SU-DHL-6 (cell line): ENCODE data around the gene CX3CL1.

ENCODE experiments used
- H2AFZ ChIP-seq: fragments of 200-600 bp; sonication (generic); 2 replicates; pipeline ENCODE4 v1.6.1; 2014; ENCODE audit warnings: low read depth, mild to moderate bottlenecking, moderate library complexity, mixed read lengths, antibody characterized with exemption, low read length; ENCODE audit not compliant: severe bottlenecking
- H3F3A ChIP-seq: fragments of 200-600 bp; shearing (Covaris generic); 2 replicates; pipeline ENCODE4 v1.6.0; 2016; ENCODE audit warnings: antibody characterized with exemption, mild to moderate bottlenecking; ENCODE audit not compliant: insufficient read depth
- H3K27ac ChIP-seq: fragments of 200-600 bp; sonication (generic); 2 replicates; pipeline ENCODE4 v1.5.1; 2016; ENCODE audit warnings: low read depth, mild to moderate bottlenecking, low read length, moderate library complexity, mixed read lengths
- H3K27me3 ChIP-seq: fragments of 200-600 bp; sonication (generic), shearing (Covaris generic); 2 replicates; pipeline ENCODE4 v1.6.0; 2014; ENCODE audit warnings: mild to moderate bottlenecking, low read length
- H3K36me3 ChIP-seq: fragments of 200-600 bp; sonication (generic); 2 replicates; pipeline ENCODE4 v1.6.1; 2014; ENCODE audit warnings: mild to moderate bottlenecking, low read length, mixed read lengths
- H3K4me2 ChIP-seq: fragments of 300-600, 200-600 bp; shearing (Covaris generic), sonication (generic); 2 replicates; pipeline ENCODE4 v1.6.0; 2014; ENCODE audit warnings: low read length, low read depth, mild to moderate bottlenecking; ENCODE audit not compliant: poor library complexity, severe bottlenecking
- H3K4me3 ChIP-seq: fragments of 200-600 bp; sonication (generic); 2 replicates; pipeline ENCODE4 v1.5.1; 2014; ENCODE audit warnings: antibody characterized with exemption, low read length, mild to moderate bottlenecking, mixed read lengths; ENCODE audit not compliant: insufficient read depth, poor library complexity, severe bottlenecking
- H3K79me2 ChIP-seq: fragments of 200-600 bp; sonication (generic); 2 replicates; pipeline ENCODE4 v1.6.1; 2014; ENCODE audit warnings: mild to moderate bottlenecking, low read length, moderate library complexity; ENCODE audit not compliant: insufficient read depth
- H3K9ac ChIP-seq: fragments of 200-600 bp; sonication (generic); 2 replicates; pipeline ENCODE4 v1.7.0; 2014; ENCODE audit warnings: mild to moderate bottlenecking, low read length
- H3K9me2 ChIP-seq: fragments of 200-600 bp; sonication (generic); replicated peaks from 2 replicates; pipeline ENCODE4 v1.6.1; 2014; ENCODE audit warnings: low read length; ENCODE audit not compliant: insufficient read depth
- H3K9me3 ChIP-seq: fragments of 200-600 bp; sonication (generic); 2 replicates; pipeline ENCODE4 v1.6.1; 2014; ENCODE audit warnings: low read length, mixed read lengths; ENCODE audit not compliant: insufficient read depth
- H4K20me1 ChIP-seq: fragments of 200-600 bp; sonication (generic); 2 replicates; pipeline ENCODE4 v1.6.1; 2014; ENCODE audit warnings: low read depth, mild to moderate bottlenecking, antibody characterized with exemption, low read length, moderate library complexity, mixed read lengths
- CTCF ChIP-seq: fragments of 200-600 bp; sonication (generic); IDR thresholded peaks from one replicate; pipeline ENCODE4 v1.5.1; 2017; ENCODE audit warnings: antibody characterized with exemption, mild to moderate bottlenecking, low read length, moderate library complexity; ENCODE audit not compliant: insufficient read depth, poor library complexity, severe bottlenecking
- EZH2phosphoT487 ChIP-seq: fragments of 200-600 bp; sonication (generic), shearing (Covaris generic); conservative IDR thresholded peaks from 2 replicates; pipeline ENCODE4 v1.6.1; 2018; ENCODE audit warnings: mild to moderate bottlenecking, antibody characterized with exemption, low read length, moderate library complexity, mixed read lengths

CX3CL1 gene

DNA sequence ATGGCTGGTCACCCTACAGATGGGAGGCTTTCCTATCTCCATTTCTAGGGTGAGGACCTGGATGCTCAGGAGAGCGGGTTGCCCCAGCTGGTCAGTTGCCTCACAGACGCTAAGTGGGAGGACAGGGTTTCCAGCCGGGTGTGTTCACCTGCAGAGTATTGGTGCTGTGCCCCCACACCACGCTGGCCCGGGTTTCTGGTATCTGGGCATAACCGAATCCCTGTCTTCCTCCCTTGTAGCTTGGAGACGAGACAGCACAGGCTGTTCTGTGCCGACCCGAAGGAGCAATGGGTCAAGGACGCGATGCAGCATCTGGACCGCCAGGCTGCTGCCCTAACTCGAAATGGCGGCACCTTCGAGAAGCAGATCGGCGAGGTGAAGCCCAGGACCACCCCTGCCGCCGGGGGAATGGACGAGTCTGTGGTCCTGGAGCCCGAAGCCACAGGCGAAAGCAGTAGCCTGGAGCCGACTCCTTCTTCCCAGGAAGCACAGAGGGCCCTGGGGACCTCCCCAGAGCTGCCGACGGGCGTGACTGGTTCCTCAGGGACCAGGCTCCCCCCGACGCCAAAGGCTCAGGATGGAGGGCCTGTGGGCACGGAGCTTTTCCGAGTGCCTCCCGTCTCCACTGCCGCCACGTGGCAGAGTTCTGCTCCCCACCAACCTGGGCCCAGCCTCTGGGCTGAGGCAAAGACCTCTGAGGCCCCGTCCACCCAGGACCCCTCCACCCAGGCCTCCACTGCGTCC, 9.7 kb downstream of the CX3CL1 start:
- no peak overlapping the region for H3K9ac ChIP-seq
- no peaks in the 10 kb centered on the region for H3K9me2 ChIP-seq
- H2AFZ ChIP-seq: no peak overlapping the region
- TF ChIP-seq EZH2phosphoT487: no peak
- TF ChIP-seq CTCF: no peak
- no peaks in the 10 kb centered on the region for H4K20me1 ChIP-seq
- no peaks in the 10 kb centered on the region for H3F3A ChIP-seq
- H3K36me3 ChIP-seq: no peaks in the 10 kb centered on the region
- no peak overlapping the region for H3K27ac ChIP-seq
- no peak overlapping the region for H3K4me2 ChIP-seq
- no peaks in the 10 kb centered on the region for H3K9me3 ChIP-seq
- no peaks in the 10 kb centered on the region for H3K79me2 ChIP-seq
- H3K4me3 ChIP-seq: no peak overlapping the region
- no peaks in the 10 kb centered on the region for H3K27me3 ChIP-seq

GRCh38 chr16:57382535-57383275, 10.4 kb downstream of the CX3CL1 start:
- H3F3A ChIP-seq: no peaks in the 10 kb centered on the region
- no peak overlapping the region for H3K9ac ChIP-seq
- no peak overlapping the region for H2AFZ ChIP-seq
- H3K79me2 ChIP-seq: no peaks in the 10 kb centered on the region
- no peak overlapping the region for H3K4me2 ChIP-seq
- H3K9me3 ChIP-seq: no peaks in the 10 kb centered on the region
- no peaks in the 10 kb centered on the region for H3K27me3 ChIP-seq
- TF ChIP-seq CTCF (no peak), EZH2phosphoT487 (no peak)
- H4K20me1 ChIP-seq: no peaks in the 10 kb centered on the region
- H3K9me2 ChIP-seq: no peaks in the 10 kb centered on the region
- no peak overlapping the region for H3K27ac ChIP-seq
- H3K36me3 ChIP-seq: no peaks in the 10 kb centered on the region
- no peak overlapping the region for H3K4me3 ChIP-seq

GRCh38 chr16:57383276-57384247, 11.3 kb downstream of the CX3CL1 start:
- Histone ChIP-seq H3K9me2 (no peaks in the 10 kb centered on the region), H3K4me3 (no peak overlapping the region), H3K9me3 (no peaks in the 10 kb centered on the region), H3K36me3 (no peaks in the 10 kb centered on the region), H3K9ac (no peak overlapping the region), H2AFZ (no peak overlapping the region), H3K79me2 (no peaks in the 10 kb centered on the region), H3K27me3 (no peaks in the 10 kb centered on the region), H3F3A (no peaks in the 10 kb centered on the region), H3K27ac (no peak overlapping the region), H4K20me1 (no peaks in the 10 kb centered on the region), H3K4me2 (no peak overlapping the region)
- no peak for TF ChIP-seq EZH2phosphoT487
- no peak for TF ChIP-seq CTCF
